C4-2B (cell line): Measurements from ENCODE around the gene RPSA.

Experiments used
- CTCF ChIP-seq: fragments of 450-650 bp; conservative IDR thresholded peaks from 2 replicates; pipeline ENCODE4 v1.5.1; 2017; ENCODE audit warnings: mild to moderate bottlenecking
- ZFX ChIP-seq: fragments of 450-650 bp; IDR thresholded peaks from 2 replicates; pipeline ENCODE4 v1.6.1; 2017

DNA sequence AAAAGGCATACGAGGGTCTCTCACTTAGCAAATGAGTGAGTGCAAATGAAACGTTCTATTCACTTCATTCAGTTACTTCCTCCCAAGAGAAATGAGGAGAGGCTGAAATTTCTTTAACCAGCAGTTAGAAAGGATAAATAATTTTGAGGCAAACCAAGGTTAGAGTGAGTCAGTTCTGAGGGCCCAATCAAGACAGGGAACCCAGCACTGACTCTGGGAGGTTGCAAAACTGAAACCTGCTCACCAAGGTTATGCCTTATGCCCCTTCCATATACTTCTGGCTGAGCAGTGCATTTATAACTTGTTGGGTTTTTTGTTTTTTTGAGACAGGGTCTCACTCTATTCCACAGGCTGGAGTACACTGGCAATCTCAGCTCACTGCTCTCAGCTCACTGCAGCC, 4.5 kb upstream of the RPSA start:
- no peak for TF ChIP-seq CTCF
- TF ChIP-seq ZFX, result no peak
